Measurements from ENCODE around the gene CSNK1D. TPM values are rescaled to one million over a fixed set of nuclear protein-coding genes. Genes with fewer than 3 reads are reported as not detected.
"Not testable (repeated sequence)": the region's sequence is repeated elsewhere in the genome, so short reads cannot be mapped to it uniquely, and the experiment has no call there.

CSNK1D gene
- total and polyA plus RNA-seq, 2 donors (not counting 1 experiment from before 2014, with no cell fraction given), result 196 to 241 TPM

GRCh38 chr17:82193050-82193449 lies 80.5 kb downstream of the CSNK1D start:
- intact Hi-C loops (cut with micrococcal nuclease); H3K4me3 ChIP-seq (ENCODE audit: control extremely low read depth in 1 of 5, extremely low read depth in 1 of 5, insufficient read depth in 1 of 5, low read depth in 2 of 5, low read length in 4 of 5); H3K4me2 ChIP-seq (replicated peaks; ENCODE audit: low read depth, low read length, poor library complexity, severe bottlenecking); DNase-seq; H3K4me1 Mint-ChIP-seq; CTCF ChIA-PET; H3K4me1 ChIP-seq (ENCODE audit: control insufficient read depth in 2 of 2, insufficient read depth in 2 of 2, low read length in 2 of 2); H3K9me3 Mint-ChIP-seq (ENCODE audit: insufficient read depth); H3K4me3 Mint-ChIP-seq; H3K9me3 ChIP-seq (ENCODE audit: control extremely low read depth in 1 of 3, control insufficient read depth in 2 of 3, insufficient read depth in 1 of 3, low read length in 2 of 3); ATAC-seq (ENCODE audit: low read depth); H3K27ac ChIP-seq (ENCODE audit: low read length in 2 of 2); H3K27me3 ChIP-seq (replicated peaks in 1 of 4; ENCODE audit: control extremely low read depth in 1 of 4, control insufficient read depth in 3 of 4, insufficient read depth in 4 of 4, low read length in 3 of 4); H3K9ac ChIP-seq (ENCODE audit: low read length); H4K20me1 ChIP-seq (ENCODE audit: control insufficient read depth, insufficient read depth, low read length, poor library complexity, severe bottlenecking); H3K27ac Mint-ChIP-seq; H2AFZ ChIP-seq (ENCODE audit: insufficient read depth, low read depth, low read length, poor library complexity, severe bottlenecking); H3K36me3 ChIP-seq (replicated peaks in 1 of 2; ENCODE audit: control extremely low read depth in 1 of 2, control insufficient read depth in 1 of 2, extremely low read depth in 1 of 2, insufficient read depth in 2 of 2, low read length in 1 of 2); H3K27me3 Mint-ChIP-seq; H3K79me2 ChIP-seq (ENCODE audit: control insufficient read depth, insufficient read depth, low read length): not testable (repeated sequence)
- 97% methylated on average over 4 of the region's 6 CpGs for WGBS (ENCODE audit: insufficient coverage)
- POLR2A ChIA-PET, result interaction anchor here (0.5 kb wide), 1 partner anchor 305 kb away, joined by 4 read pairs; no protein-coding TSS in a partner anchor

Other genes with a start within 250 kb of the CSNK1D start
- gene RAC3, start 242.0 kb downstream of the CSNK1D start, total RNA-seq, result 0.41 and 0.62 TPM in 2 replicates
- 1.1 and 2.0 TPM in 2 replicates for gene RAC3, start 242.0 kb downstream of the CSNK1D start, polyA plus RNA-seq
- gene DCXR, start 236.0 kb downstream of the CSNK1D start, total RNA-seq, result 63.9 and 70.7 TPM in 2 replicates
- 143 and 424 TPM in 2 replicates for gene DCXR, start 236.0 kb downstream of the CSNK1D start, polyA plus RNA-seq
- 30.1 TPM in 2 replicates for gene RFNG, start 221.9 kb downstream of the CSNK1D start, total RNA-seq
- 37.8 and 44.5 TPM in 2 replicates for gene RFNG, start 221.9 kb downstream of the CSNK1D start, polyA plus RNA-seq
- 79.5 and 80.5 TPM in 2 replicates for gene GPS1, start 221.8 kb downstream of the CSNK1D start, total RNA-seq
- 105 and 124 TPM in 2 replicates for gene GPS1, start 221.8 kb downstream of the CSNK1D start, polyA plus RNA-seq
- 109 and 112 TPM in 2 replicates for gene DUS1L, start 207.9 kb downstream of the CSNK1D start, total RNA-seq
- 241 and 291 TPM in 2 replicates for gene DUS1L, start 207.9 kb downstream of the CSNK1D start, polyA plus RNA-seq
- 35.6 and 36.8 TPM in 2 replicates for gene FASN, start 175.5 kb downstream of the CSNK1D start, total RNA-seq
- 19.4 and 29.6 TPM in 2 replicates for gene FASN, start 175.5 kb downstream of the CSNK1D start, polyA plus RNA-seq
- gene CCDC57, start 60.9 kb downstream of the CSNK1D start, total RNA-seq, result 67.2 and 82.0 TPM in 2 replicates
- 34.2 and 49.7 TPM in 2 replicates for gene CCDC57, start 60.9 kb downstream of the CSNK1D start, polyA plus RNA-seq
- 65.2 and 65.7 TPM in 2 replicates for gene SLC16A3, start 44.7 kb downstream of the CSNK1D start, total RNA-seq
- 13.9 and 14.9 TPM in 2 replicates for gene SLC16A3, start 44.7 kb downstream of the CSNK1D start, polyA plus RNA-seq
- gene CD7, start 43.9 kb upstream of the CSNK1D start, total RNA-seq, result 0.58 and 0.67 TPM in 2 replicates
- gene CD7, start 43.9 kb upstream of the CSNK1D start, polyA plus RNA-seq, result 1.3 and 3.2 TPM in 2 replicates
- 0.17 TPM in 1 of 2 replicates, not detected in the other for gene SECTM1, start 60.1 kb upstream of the CSNK1D start, total RNA-seq
- 0.22 and 1.2 TPM in 2 replicates for gene SECTM1, start 60.1 kb upstream of the CSNK1D start, polyA plus RNA-seq
- not detected in 2 replicates for gene TEX19, start 85.5 kb upstream of the CSNK1D start, total RNA-seq
- not detected in 2 replicates for gene TEX19, start 85.5 kb upstream of the CSNK1D start, polyA plus RNA-seq
- gene UTS2R, start 98.1 kb upstream of the CSNK1D start, total RNA-seq, result not detected in 2 replicates
- 0.86 and 0.88 TPM in 2 replicates for gene UTS2R, start 98.1 kb upstream of the CSNK1D start, polyA plus RNA-seq
- 128 TPM in 2 replicates for gene HEXD, start 144.6 kb upstream of the CSNK1D start, total RNA-seq
- 294 and 317 TPM in 2 replicates for gene HEXD, start 144.6 kb upstream of the CSNK1D start, polyA plus RNA-seq
- gene OGFOD3, start 144.9 kb upstream of the CSNK1D start, total RNA-seq, result 30.5 and 35.0 TPM in 2 replicates
- gene OGFOD3, start 144.9 kb upstream of the CSNK1D start, polyA plus RNA-seq, result 16.9 and 22.6 TPM in 2 replicates
- gene CYBC1, start 177.1 kb upstream of the CSNK1D start, total RNA-seq, result 569 and 578 TPM in 2 replicates
- gene CYBC1, start 177.1 kb upstream of the CSNK1D start, polyA plus RNA-seq, result 228 and 328 TPM in 2 replicates
- 103 and 104 TPM in 2 replicates for gene NARF, start 185.0 kb upstream of the CSNK1D start, total RNA-seq
- 92.4 and 97.0 TPM in 2 replicates for gene NARF, start 185.0 kb upstream of the CSNK1D start, polyA plus RNA-seq
- 62.7 and 64.3 TPM in 2 replicates for gene FOXK2, start 246.0 kb upstream of the CSNK1D start, total RNA-seq
- 16.5 and 19.7 TPM in 2 replicates for gene FOXK2, start 246.0 kb upstream of the CSNK1D start, polyA plus RNA-seq

Measured in B cell (primary cell).